ENCODE measurements around the gene KCTD4.

- TF ChIP-seq, protein P1, sequence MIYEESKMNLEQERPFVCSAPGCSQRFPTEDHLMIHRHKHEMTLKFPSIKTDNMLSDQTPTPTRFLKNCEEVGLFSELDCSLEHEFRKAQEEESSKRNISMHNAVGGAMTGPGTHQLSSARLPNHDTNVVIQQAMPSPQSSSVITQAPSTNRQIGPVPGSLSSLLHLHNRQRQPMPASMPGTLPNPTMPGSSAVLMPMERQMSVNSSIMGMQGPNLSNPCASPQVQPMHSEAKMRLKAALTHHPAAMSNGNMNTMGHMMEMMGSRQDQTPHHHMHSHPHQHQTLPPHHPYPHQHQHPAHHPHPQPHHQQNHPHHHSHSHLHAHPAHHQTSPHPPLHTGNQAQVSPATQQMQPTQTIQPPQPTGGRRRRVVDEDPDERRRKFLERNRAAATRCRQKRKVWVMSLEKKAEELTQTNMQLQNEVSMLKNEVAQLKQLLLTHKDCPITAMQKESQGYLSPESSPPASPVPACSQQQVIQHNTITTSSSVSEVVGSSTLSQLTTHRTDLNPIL (CRISPR knock-in tag; IDR thresholded peaks at IDR 0.05; ENCODE audit: low read depth) = no peak
- TF ChIP-seq ESRRG (CRISPR knock-in tag; IDR thresholded peaks at IDR 0.05) = no peak
Observed at GRCh38 chr13:45199711-45200110, 1.1 kb downstream of the KCTD4 start.

Data from SK-N-SH treated with all-trans-retinoic acid at 6 μM for 48 hours (cell line).